IPS-NIHi7 (cell line): Measurements from ENCODE around the gene PPIB.
"Not testable (repeated sequence)": the region's sequence is repeated elsewhere in the genome, so short reads cannot be mapped to it uniquely, and the experiment has no call there.

Experiments used
- DNase-seq: peaks from one replicate; pipeline ENCODE4 v3.0.0; 2012; ENCODE audit warnings: mixed read lengths; ENCODE audit errors: extremely low spot score

Gene PPIB

GRCh38 chr15:64110108-64110701, 52.6 kb downstream of the PPIB start:
- not testable (repeated sequence) for DNase-seq

DNA sequence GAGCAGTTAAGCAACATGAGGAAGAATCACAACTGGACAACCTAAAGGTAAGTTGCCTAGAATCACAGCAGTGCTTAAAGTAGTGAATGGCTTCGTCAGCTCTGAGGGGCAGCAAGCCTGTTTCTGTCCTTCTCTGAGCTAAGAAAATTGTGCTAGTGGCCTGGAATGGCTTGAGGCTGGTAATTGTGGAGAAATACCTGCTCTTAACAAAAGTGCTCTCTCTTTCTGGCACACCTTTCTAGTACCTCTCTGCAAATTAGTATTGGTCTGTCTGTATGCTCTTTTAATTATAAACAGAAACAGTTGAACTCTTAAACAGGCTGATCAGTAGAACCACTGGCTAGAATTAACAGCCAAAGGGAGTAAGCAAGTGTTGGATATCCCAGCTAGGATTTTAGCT, 55.5 kb downstream of the PPIB start:
- DNase-seq, result no peak
